ENCODE results near the gene PUM1. TPM values are rescaled to one million over a fixed set of nuclear protein-coding genes. Genes with fewer than 3 reads are reported as not detected.

PUM1 gene
- total and polyA plus RNA-seq, 2 of the 8 experiments (the other 6 are each of a cell fraction or from before 2014, with no cell fraction given): 122 to 177 TPM

GRCh38 chr1:31069392-31069791 lies 3.9 kb upstream of the PUM1 start:
- H2BK5ac ChIP-seq (ENCODE audit: low read depth, low read length): no peak overlapping the region
- H3K27me3 ChIP-seq (replicated peaks in 1 of 4; ENCODE audit: control insufficient read depth in 3 of 4, extremely low read depth in 1 of 4, insufficient read depth in 3 of 4, low read length in 3 of 4): no peaks in the 10 kb centered on the region
- H4K8ac ChIP-seq (ENCODE audit: extremely low read depth, insufficient read depth, low read length): no peak overlapping the region
- H3K4me2 ChIP-seq (ENCODE audit: insufficient read depth in 1 of 2, low read depth in 2 of 2, low read length in 2 of 2): no peak overlapping the region
- no peak overlapping the region for H3K4ac ChIP-seq (replicated peaks; ENCODE audit: insufficient read length, low read depth, low read length)
- H3K36me3 ChIP-seq (ENCODE audit: control insufficient read depth in 2 of 4, insufficient read depth in 4 of 4, low read length in 3 of 4): no peaks in the 10 kb centered on the region
- FAIRE-seq (no peak), DNase-seq (ENCODE audit: low read depth in 1 of 2, low spot score in 2 of 2) (no peak)
- H3K4me3 ChIP-seq (ENCODE audit: extremely low read depth in 1 of 4, insufficient read depth in 2 of 4, low read depth in 3 of 4, low read length in 4 of 4): no peak overlapping the region
- H3K9me3 ChIP-seq (ENCODE audit: insufficient read depth in 2 of 2, low read depth in 1 of 2, low read length in 1 of 2): no peaks in the 10 kb centered on the region
- TF ChIP-seq RAD21 (IDR thresholded peaks at IDR 0.05 in 1 of 2, conservative IDR thresholded peaks at IDR 0.05 in 1 of 2; ENCODE audit: low read depth in 2 of 2, low read length in 2 of 2) (no peak), BRCA1 (IDR thresholded peaks at IDR 0.05; ENCODE audit: low read depth, low read length) (no peak)
- POLR2A ChIA-PET (ENCODE audit: partially characterized antibody): interaction anchor here (1.5 kb wide), 1 partner anchor 9 kb away, joined by 3 read pairs; no protein-coding TSS in a partner anchor
- no peak overlapping the region for H3K56ac ChIP-seq (replicated peaks; ENCODE audit: insufficient read length, low read depth, low read length)
- no peak overlapping the region for H2BK120ac ChIP-seq (replicated peaks; ENCODE audit: low read depth, low read length)
- H2AFZ ChIP-seq (ENCODE audit: low read length): no peak overlapping the region
- no peak overlapping the region for H4K5ac ChIP-seq (ENCODE audit: insufficient read length, low read depth, low read length)
- no peak overlapping the region for H2BK20ac ChIP-seq (ENCODE audit: low read length)
- H3K4me1 ChIP-seq (replicated peaks in 1 of 4; ENCODE audit: control insufficient read depth in 3 of 4, insufficient read depth in 4 of 4, low read length in 3 of 4): no peaks in the 10 kb centered on the region; a peak in 1 of 7 replicates
- 92% methylated on average over 9 of the region's 9 CpGs; no CpG with 5 or more reads in 1 of the 2 experiments for WGBS, 2 experiments (ENCODE audit: extremely low coverage in 1 of 2, insufficient coverage in 1 of 2, insufficient read length in 1 of 2, insufficient replicate concordance in 2 of 2, low coverage in 1 of 2, low lambda C conversion rate in 2 of 2, missing lambda C conversion rate in 1 of 2)
- no peak overlapping the region for H3K27ac ChIP-seq (ENCODE audit: low read depth, low read length)
- no peak overlapping the region for H3K9ac ChIP-seq (replicated peaks in 1 of 4; ENCODE audit: extremely low read depth in 1 of 4, low read depth in 3 of 4, low read length in 3 of 4)
- peaks cover 7 to 8% of the 10 kb centered on the region in 2 experiments for H3K79me2 ChIP-seq (ENCODE audit: control insufficient read depth in 1 of 2, insufficient read depth in 2 of 2, low read length in 2 of 2)
- CTCF ChIA-PET (ENCODE audit: partially characterized antibody): no interaction called here
- H3K23me2 ChIP-seq (ENCODE audit: low read depth, low read length): peaks cover 2% of the 10 kb centered on the region; the same call in 1 of the 2 replicates
- no peaks in the 10 kb centered on the region for H3K79me1 ChIP-seq (ENCODE audit: low read depth, low read length)
- no peak overlapping the region; the same call in 1 of the 2 replicates for H3K18ac ChIP-seq (ENCODE audit: extremely low read depth, low read length)
- H2BK12ac ChIP-seq (ENCODE audit: low read depth, low read length): no peak overlapping the region
- no peak overlapping the region for H3K23ac ChIP-seq (ENCODE audit: insufficient read length)
- H2AK5ac ChIP-seq (ENCODE audit: low read depth, low read length): no peak overlapping the region
- no peak overlapping the region for H3K14ac ChIP-seq (ENCODE audit: insufficient read length)
- no peak overlapping the region for H4K91ac ChIP-seq (replicated peaks; ENCODE audit: insufficient read length, low read length)
- H2BK15ac ChIP-seq (ENCODE audit: low read length): no peak overlapping the region
- H4K20me1 ChIP-seq (replicated peaks in 1 of 2; ENCODE audit: control insufficient read depth in 1 of 2, insufficient read depth in 2 of 2, low read length in 2 of 2): no peaks in the 10 kb centered on the region

Data from H1 (cell line).